Brain microvascular endothelial cell (primary cell): ENCODE measurements around the gene ITGA8.

ENCODE experiments used
- DNase-seq: peaks from one replicate; pipeline ENCODE4 v3.0.0-alpha.2; 2020
- H3K27ac ChIP-seq: fragments of 250-450 bp; sonication (Bioruptor Pico); 2 replicates; pipeline ENCODE4 v1.5.1; 2020; ENCODE audit warnings: mild to moderate bottlenecking, moderate library complexity
- H3K27me3 ChIP-seq: fragments of 250-450 bp; sonication (Bioruptor Pico); replicated peaks from 2 replicates; pipeline ENCODE4 v1.5.1; 2020; ENCODE audit warnings: mild to moderate bottlenecking
- H3K36me3 ChIP-seq: fragments of 250-450 bp; sonication (Bioruptor Pico); replicated peaks from 2 replicates; pipeline ENCODE4 v1.5.1; 2020; ENCODE audit warnings: mild to moderate bottlenecking
- H3K4me3 ChIP-seq: 2 replicates; pipeline ENCODE4 v1.5.1; 2011; ENCODE audit warnings: low read depth, mild to moderate bottlenecking, control low read depth, low read length, moderate library complexity
- in situ Hi-C: cut with HindIII; loops from 2 replicates; pipeline ENCODE4 v1.10.0; 2017; ENCODE audit warnings: low sequenced_read_pairs, low pct_ligation_motif_present
- TF ChIP-seq, protein P1 (sequence below): IDR thresholded peaks from 2 replicates; pipeline ENCODE4 v1.5.1; 2011; ENCODE audit warnings: low read depth, mild to moderate bottlenecking, moderate library complexity, low read length, control low read depth, inconsistent platforms; ENCODE audit errors: missing control alignments

ITGA8 gene

DNA sequence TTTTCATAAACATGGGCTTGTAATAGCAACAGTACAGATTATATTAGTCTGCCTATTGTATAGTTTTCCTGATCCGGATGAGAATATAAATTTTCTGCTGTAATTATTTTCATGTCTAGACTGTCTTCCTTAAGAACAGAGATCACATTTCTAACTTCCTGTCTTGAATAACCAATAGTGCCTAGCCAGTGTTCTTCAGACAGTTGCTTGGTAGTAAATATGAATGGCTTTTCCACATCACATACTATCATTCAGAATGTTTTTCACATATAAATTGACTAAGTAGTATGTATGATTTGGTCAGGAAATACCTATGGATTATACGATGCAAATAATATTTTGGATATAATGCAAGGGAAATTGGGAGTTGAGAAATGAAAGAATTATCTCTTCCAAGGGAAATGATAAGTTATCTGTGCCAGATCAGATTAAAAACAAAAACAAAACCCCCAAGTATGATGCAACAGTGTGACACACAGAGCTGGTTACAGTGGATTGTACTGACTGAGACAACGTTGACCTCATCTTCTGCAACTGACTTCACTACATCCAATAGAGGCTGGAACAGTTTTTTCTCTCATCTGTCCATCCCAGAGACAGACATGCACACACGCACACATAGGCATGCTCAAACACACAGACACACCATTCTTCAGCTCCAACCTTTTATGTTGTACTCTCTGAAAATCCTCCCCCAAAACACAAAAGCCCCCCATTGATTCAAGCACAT is 16.4 kb downstream of the ITGA8 start:
- in situ Hi-C loops = loop anchor here (25.0 kb wide), 1 partner anchor 266 kb away; no protein-coding TSS in a partner anchor
- H3K36me3 ChIP-seq = no peaks in the 10 kb centered on the region
- H3K27ac ChIP-seq = no peak overlapping the region
- H3K4me3 ChIP-seq = no peak overlapping the region
- peak; percentile 72 for DNase-seq
- TF ChIP-seq, protein P1, sequence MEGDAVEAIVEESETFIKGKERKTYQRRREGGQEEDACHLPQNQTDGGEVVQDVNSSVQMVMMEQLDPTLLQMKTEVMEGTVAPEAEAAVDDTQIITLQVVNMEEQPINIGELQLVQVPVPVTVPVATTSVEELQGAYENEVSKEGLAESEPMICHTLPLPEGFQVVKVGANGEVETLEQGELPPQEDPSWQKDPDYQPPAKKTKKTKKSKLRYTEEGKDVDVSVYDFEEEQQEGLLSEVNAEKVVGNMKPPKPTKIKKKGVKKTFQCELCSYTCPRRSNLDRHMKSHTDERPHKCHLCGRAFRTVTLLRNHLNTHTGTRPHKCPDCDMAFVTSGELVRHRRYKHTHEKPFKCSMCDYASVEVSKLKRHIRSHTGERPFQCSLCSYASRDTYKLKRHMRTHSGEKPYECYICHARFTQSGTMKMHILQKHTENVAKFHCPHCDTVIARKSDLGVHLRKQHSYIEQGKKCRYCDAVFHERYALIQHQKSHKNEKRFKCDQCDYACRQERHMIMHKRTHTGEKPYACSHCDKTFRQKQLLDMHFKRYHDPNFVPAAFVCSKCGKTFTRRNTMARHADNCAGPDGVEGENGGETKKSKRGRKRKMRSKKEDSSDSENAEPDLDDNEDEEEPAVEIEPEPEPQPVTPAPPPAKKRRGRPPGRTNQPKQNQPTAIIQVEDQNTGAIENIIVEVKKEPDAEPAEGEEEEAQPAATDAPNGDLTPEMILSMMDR = no peak
- no peaks in the 10 kb centered on the region for H3K27me3 ChIP-seq

DNA sequence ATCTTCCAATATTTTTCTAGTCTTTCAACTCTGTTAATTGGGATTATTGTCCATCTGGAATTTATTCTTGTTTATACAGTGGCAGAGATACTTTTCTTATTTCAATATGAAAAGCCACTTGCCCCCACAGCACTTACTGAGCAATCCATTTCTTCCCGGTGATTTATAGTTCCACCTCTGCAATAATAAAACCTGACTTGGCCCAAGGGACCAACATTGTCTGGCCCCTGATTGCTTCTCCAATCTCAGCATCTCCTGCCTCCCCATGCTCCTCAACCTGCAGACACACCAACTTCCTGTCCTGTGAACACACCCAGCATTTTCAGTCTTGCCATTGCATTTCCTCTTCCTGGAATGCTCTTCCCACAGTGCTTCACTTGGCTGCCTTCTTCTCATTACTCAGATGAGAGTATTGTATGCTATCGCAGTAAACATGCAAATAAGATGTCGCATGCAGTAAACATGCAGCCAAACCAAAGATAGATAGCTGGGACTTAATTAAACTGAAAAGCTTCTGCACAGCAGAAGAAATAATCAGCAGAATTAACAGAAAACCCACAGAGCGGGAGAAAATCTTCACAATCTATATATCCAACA is 19.5 kb downstream of the ITGA8 start:
- no peak overlapping the region for H3K27ac ChIP-seq
- no peak overlapping the region for H3K4me3 ChIP-seq
- peaks cover 3% of the 10 kb centered on the region for H3K27me3 ChIP-seq
- TF ChIP-seq, protein P1 = no peak
- DNase-seq = no peak
- no peaks in the 10 kb centered on the region for H3K36me3 ChIP-seq
- in situ Hi-C loops = loop anchor here (25.0 kb wide), 1 partner anchor 263 kb away; no protein-coding TSS in a partner anchor

DNA sequence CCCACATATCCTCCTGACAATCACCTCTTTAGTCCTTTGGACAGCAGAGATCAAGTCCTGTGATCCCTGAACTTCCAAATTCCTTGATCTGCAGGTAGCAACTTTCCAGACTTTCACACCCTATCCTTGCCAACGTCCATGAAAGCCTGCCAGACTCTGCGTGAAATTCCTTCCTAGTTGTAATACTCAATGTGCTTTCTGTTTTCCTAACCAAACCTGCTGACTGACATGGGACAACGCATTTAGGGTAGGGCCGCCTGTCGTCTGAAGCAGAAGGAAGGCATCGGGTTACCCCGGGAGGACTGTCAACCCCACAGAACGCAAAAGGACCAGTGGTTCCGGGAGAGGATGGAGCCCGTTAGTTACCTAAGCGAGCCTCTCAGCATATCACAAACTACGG is 23.9 kb downstream of the ITGA8 start:
- TF ChIP-seq, protein P1 = no peak
- H3K27ac ChIP-seq = no peak overlapping the region
- in situ Hi-C loops = no loop called here
- DNase-seq = no peak
- H3K36me3 ChIP-seq = no peaks in the 10 kb centered on the region
- no peak overlapping the region for H3K4me3 ChIP-seq
- H3K27me3 ChIP-seq = peaks cover 3% of the 10 kb centered on the region

DNA sequence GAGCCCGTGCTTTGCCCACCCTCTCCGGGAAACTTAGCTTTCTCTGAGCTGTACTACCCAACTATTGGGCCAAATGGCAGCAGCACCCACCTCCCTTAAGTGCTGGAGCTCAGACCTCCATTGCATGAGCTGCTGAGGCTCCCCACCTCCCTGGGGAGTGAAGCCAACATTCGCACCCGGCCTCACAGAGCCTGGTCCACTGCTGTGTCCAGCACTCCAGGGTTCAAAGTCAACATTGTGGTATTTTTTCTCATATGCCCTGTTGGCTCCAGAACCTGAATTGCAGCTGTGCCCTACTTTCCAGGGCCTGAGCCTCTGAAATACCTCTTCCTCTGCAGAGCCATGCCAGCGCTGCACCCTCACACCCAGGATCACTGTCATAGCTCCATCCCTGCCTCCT is 29.7 kb downstream of the ITGA8 start:
- Histone ChIP-seq H3K36me3 (no peaks in the 10 kb centered on the region), H3K27me3 (no peaks in the 10 kb centered on the region), H3K4me3 (no peak overlapping the region), H3K27ac (no peak overlapping the region)
- in situ Hi-C loops = no loop called here
- DNase-seq = no peak
- TF ChIP-seq, protein P1 = no peak

DNA sequence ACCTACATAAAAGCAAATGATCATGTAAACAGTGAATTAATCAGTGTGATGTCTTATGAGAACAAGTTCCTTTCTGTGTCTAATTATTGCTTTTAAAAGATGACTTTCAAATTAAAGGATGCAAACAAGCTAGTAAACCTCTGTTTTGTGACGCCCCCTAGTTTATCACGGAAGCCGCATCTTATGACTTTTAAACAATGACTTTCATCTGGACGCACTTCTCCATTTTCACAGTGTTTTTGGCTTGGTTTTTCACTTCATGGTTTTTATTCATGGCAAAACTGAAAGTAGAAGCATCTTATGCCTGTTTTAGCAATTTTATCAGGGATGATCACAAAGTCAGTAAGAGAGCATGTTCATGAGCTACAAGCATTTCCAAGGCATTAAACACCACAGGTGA is 35.0 kb downstream of the ITGA8 start:
- TF ChIP-seq, protein P1 = no peak
- Histone ChIP-seq H3K4me3 (no peak overlapping the region), H3K27me3 (no peaks in the 10 kb centered on the region), H3K36me3 (no peaks in the 10 kb centered on the region), H3K27ac (no peak overlapping the region)
- no peak for DNase-seq
- in situ Hi-C loops = no loop called here
